Ovary (tissue), 9 donors: ENCODE measurements around the gene TACC2. TPM values are rescaled to one million over a fixed set of nuclear protein-coding genes. Genes with fewer than 3 reads are reported as not detected.

Source experiments
- DNase-seq, 5 donors: peaks; one replicate each; pipeline ENCODE4 v3.0.0-alpha.2; 2019 to 2020
- H3K27ac ChIP-seq, 2 donors: fragments of 200-600 bp; one replicate each; pipeline versions ENCODE4 v1.5.1 to v1.8.0; 2019 to 2022
- H3K27me3 ChIP-seq: fragments of 200-600 bp; one replicate; pipeline ENCODE4 v1.8.0; 2022
- H3K36me3 ChIP-seq: fragments of 200-600 bp; sonication (generic); one replicate; pipeline ENCODE4 v1.5.1; 2019
- H3K4me1 ChIP-seq: one replicate; pipeline ENCODE4 v1.8.1; 2013; ENCODE audit warnings: mild to moderate bottlenecking, moderate library complexity; ENCODE audit not compliant: insufficient read depth
- H3K4me3 ChIP-seq: fragments of 200-600 bp; sonication (generic); one replicate; pipeline ENCODE4 v1.5.1; 2017
- H3K9me3 ChIP-seq, 2 donors: fragments of 200-600 bp in 1 of 2; sonication (generic) in 1 of 2; one replicate each; pipeline versions ENCODE4 v1.5.1 to v1.8.1; 2013 to 2019; ENCODE audit warnings: mild to moderate bottlenecking in 1 of 2, moderate library complexity in 1 of 2
- EP300 ChIP-seq: sonication (generic); formaldehyde crosslinking; IDR thresholded peaks from one replicate; pipeline ENCODE4 v1.6.1; 2017; ENCODE audit warnings: antibody characterized with exemption
- POLR2A ChIP-seq: fragments of 450-650 bp; IDR thresholded peaks from one replicate; pipeline ENCODE4 v1.6.1; 2017; ENCODE audit warnings: antibody characterized with exemption, mild to moderate bottlenecking, moderate library complexity
- WGBS, 3 donors: extraction: QIAGEN DNeasy Blood & Tissue Kit in 1 of 3; methylation state at CpG; one replicate each; pipeline versions ENCODE4 v1.1.5 to v1.1.7; 2013 to 2017; 5-methylcytosine and 5-hydroxymethylcytosine counted together
- intact Hi-C, 4 donors: fragments of 100-400 bp; cut with DNase I; formaldehyde crosslinking; loops; one replicate each; pipeline versions ENCODE4 v1.11.0 to v1.15.1; 2022 to 2023
- polyA plus RNA-seq, 2 donors: library from polyadenylated mRNA; stranded (reverse); fragments of 200-250 nt in 1 of 2; fragments of 350-450 nt in 1 of 2; fragmentation: Illumina TruSeq in 1 of 2; extraction: RNeasy Lipid Tissue Mini Kit (QIAGEN cat#74804) in 1 of 2; gene quantifications; one replicate each; pipeline ENCODE4 v1.2.3, GENCODE V29; 2013 to 2014
- total RNA-seq, 7 donors: library from RNA; depleted of rRNA in 2 of 7; stranded (reverse); fragments of >200 nt in 2 of 7; fragmentation: NEBNext Ultra II Directional in 3 of 7; extraction: Animal tissue kit (Norgen Biotek cat#: 25700) in 3 of 7; gene quantifications; one replicate each; pipeline versions ENCODE4 v1.1.0 to v1.2.4, GENCODE V29; 2016 to 2023
- TF ChIP-seq, protein P1 (sequence below), 3 donors: fragments of 450-650 bp in 2 of 3; fragments of 200-600 bp in 1 of 3; IDR thresholded peaks; one replicate each; pipeline versions ENCODE4 v1.5.1 to v1.8.0; 2016 to 2022; ENCODE audit warnings: antibody characterized with exemption in 3 of 3, mild to moderate bottlenecking in 1 of 3
- donor health status: DM: no; HTN: no; CAD: no; lungs with moderate emphysema.
- donor health status: DM: no; HTN: no; CAD: no.
- donor health status: Bipolar disorder and iron deficiency.
- donor health status: DM: yes; HTN: yes; CAD: no.
- donor health status: DM: no; HTN: no; CAD: no.
- donor health status: DM: yes; HTN: yes; CAD: no.

The TACC2 gene
- total and polyA plus RNA-seq, 9 donors, result 6.1 to 66.4 (median 14.2) TPM

DNA sequence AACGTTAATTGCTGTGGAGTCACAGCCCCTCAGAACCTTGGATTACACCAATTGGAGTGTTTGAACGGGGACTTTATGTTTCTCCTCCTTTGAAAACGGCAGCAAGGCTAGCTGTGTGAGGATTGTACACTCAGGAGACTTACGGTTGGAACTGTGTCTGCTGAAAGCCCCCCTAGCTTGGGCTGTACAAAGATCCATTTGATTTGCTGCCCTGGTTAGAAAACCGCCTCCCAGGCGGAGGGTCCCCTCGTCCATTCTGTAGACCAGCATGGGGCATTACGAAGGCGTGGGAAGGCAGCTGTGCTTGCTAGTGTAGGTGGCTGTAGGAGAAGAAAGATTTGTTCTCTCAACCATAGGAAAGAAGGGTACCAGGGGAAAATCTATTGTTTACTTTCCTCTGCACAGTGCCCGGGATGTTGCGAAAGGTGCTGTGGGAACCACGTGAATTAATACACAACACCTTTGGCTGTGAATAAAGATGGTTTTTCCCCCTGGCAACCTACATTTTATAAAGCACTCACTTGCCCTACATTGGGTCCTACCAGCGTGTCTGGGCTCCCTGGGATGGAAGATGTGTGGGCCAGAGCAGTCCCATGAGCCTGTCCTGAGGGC lies 208.8 kb downstream of the TACC2 start:
- Histone ChIP-seq H3K27ac (no peak overlapping the region), H3K27me3 (no peaks in the 10 kb centered on the region), H3K9me3 (no peaks in the 10 kb centered on the region), H3K4me3 (no peak overlapping the region), H3K36me3 (no peaks in the 10 kb centered on the region), H3K4me1 (no peaks in the 10 kb centered on the region)
- intact Hi-C loops, result no loop called here
- TF ChIP-seq, protein P1, sequence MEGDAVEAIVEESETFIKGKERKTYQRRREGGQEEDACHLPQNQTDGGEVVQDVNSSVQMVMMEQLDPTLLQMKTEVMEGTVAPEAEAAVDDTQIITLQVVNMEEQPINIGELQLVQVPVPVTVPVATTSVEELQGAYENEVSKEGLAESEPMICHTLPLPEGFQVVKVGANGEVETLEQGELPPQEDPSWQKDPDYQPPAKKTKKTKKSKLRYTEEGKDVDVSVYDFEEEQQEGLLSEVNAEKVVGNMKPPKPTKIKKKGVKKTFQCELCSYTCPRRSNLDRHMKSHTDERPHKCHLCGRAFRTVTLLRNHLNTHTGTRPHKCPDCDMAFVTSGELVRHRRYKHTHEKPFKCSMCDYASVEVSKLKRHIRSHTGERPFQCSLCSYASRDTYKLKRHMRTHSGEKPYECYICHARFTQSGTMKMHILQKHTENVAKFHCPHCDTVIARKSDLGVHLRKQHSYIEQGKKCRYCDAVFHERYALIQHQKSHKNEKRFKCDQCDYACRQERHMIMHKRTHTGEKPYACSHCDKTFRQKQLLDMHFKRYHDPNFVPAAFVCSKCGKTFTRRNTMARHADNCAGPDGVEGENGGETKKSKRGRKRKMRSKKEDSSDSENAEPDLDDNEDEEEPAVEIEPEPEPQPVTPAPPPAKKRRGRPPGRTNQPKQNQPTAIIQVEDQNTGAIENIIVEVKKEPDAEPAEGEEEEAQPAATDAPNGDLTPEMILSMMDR (IDR thresholded peaks at IDR 0.05), result no peak
- TF ChIP-seq POLR2A, result no peak
- TF ChIP-seq EP300, result no peak
- no peak for DNase-seq
- WGBS, 3 donors, result 86 to 89% (median 88%) methylated on average over 13 of the region's 13 CpGs

DNA sequence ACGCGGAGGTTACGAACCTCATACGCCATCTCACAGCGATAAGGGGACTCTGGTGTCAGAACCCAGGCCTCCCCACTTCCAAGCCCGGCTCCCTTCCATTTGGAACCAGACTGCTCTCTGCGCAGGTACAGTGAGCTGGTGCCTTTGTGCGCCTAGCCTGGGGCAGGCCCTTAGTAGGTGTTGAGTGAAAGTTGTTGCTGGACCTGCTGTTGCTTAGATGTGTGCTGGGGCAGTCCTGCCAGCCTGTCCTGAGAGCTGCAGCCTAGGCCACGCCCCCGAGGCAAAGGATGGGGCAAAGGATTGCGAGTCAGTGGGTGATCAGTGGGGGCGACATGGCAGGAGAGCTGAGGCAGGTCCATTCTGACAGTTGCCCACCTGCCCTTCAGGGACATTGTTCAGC lies 209.7 kb downstream of the TACC2 start:
- no peaks in the 10 kb centered on the region for H3K4me1 ChIP-seq
- 95 to 97% (median 97%) methylated on average over 12 of the region's 12 CpGs for WGBS, 3 donors
- H3K27ac ChIP-seq, result no peak overlapping the region
- no peaks in the 10 kb centered on the region for H3K9me3 ChIP-seq
- H3K36me3 ChIP-seq, result no peaks in the 10 kb centered on the region
- H3K27me3 ChIP-seq, result no peaks in the 10 kb centered on the region
- intact Hi-C loops, result no loop called here
- DNase-seq, result no peak
- no peak overlapping the region for H3K4me3 ChIP-seq
- TF ChIP-seq, protein P1 (IDR thresholded peaks at IDR 0.05), result no peak
- TF ChIP-seq POLR2A, result no peak
- no peak for TF ChIP-seq EP300

DNA sequence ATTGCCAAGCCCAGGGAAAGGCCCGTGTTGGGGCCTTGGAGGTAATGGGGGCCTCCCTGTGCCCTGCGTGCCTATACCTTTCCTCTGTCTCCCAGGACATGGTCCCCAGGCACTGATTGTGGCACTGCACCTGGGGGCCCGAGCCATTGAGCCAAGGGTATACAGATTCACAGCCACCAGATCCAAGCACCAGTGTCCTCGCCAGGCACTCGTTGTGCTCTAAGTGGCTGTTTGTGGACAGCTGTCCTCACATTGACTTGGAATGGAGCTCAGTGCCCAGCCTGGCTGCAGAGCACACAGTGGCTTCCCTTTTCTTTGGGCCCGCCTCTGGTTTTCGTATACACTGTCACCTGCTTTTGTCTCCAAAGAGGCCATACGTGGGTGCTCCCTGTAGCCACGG lies 210.1 kb downstream of the TACC2 start:
- DNase-seq, result no peak
- Histone ChIP-seq H3K4me3 (no peak overlapping the region), H3K9me3 (no peaks in the 10 kb centered on the region), H3K4me1 (no peaks in the 10 kb centered on the region), H3K36me3 (no peaks in the 10 kb centered on the region), H3K27ac (no peak overlapping the region), H3K27me3 (no peaks in the 10 kb centered on the region)
- 87 to 91% (median 90%) methylated on average over 9 of the region's 9 CpGs for WGBS, 3 donors
- TF ChIP-seq EP300 (no peak), POLR2A (no peak)
- TF ChIP-seq, protein P1 (IDR thresholded peaks at IDR 0.05), result no peak
- intact Hi-C loops, result no loop called here

DNA sequence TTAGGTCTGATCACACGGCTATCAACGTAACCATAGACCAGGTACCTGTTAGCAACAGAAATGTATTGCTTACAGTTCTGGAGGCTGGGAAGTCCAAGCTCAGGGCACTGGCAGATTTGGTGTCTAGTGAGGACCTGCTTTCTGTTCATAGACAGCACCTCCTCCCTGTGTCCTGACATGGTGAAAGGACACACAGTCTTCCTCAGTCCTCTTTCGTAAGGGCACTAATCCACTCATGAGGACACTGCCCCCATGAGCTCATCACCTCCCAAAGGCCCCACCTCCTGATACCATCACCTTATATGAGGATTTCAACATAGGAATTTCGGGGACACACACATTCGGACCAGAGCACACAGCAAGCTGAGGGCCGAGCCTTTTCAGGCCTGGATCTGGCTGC lies 210.7 kb downstream of the TACC2 start:
- TF ChIP-seq POLR2A (no peak), EP300 (no peak)
- TF ChIP-seq, protein P1 (IDR thresholded peaks at IDR 0.05), result no peak
- H3K36me3 ChIP-seq, result no peaks in the 10 kb centered on the region
- no peak overlapping the region for H3K27ac ChIP-seq
- no peaks in the 10 kb centered on the region for H3K9me3 ChIP-seq
- intact Hi-C loops, result no loop called here
- no peak for DNase-seq
- no peaks in the 10 kb centered on the region for H3K27me3 ChIP-seq
- 92 to 97% (median 96%) methylated on average over 6 of the region's 6 CpGs for WGBS, 3 donors
- no peak overlapping the region for H3K4me3 ChIP-seq
- H3K4me1 ChIP-seq, result no peaks in the 10 kb centered on the region
